GM18517 (cell line): ENCODE results near the gene CCDC33.

Experiments
- ATAC-seq: cut with Tn5 transposase; IDR thresholded peaks from one replicate; pipeline ENCODE4 v1.9.1; 2021; ENCODE audit warnings: mild to moderate bottlenecking, moderate library complexity; ENCODE audit not compliant: unreplicated experiment

Gene CCDC33

DNA sequence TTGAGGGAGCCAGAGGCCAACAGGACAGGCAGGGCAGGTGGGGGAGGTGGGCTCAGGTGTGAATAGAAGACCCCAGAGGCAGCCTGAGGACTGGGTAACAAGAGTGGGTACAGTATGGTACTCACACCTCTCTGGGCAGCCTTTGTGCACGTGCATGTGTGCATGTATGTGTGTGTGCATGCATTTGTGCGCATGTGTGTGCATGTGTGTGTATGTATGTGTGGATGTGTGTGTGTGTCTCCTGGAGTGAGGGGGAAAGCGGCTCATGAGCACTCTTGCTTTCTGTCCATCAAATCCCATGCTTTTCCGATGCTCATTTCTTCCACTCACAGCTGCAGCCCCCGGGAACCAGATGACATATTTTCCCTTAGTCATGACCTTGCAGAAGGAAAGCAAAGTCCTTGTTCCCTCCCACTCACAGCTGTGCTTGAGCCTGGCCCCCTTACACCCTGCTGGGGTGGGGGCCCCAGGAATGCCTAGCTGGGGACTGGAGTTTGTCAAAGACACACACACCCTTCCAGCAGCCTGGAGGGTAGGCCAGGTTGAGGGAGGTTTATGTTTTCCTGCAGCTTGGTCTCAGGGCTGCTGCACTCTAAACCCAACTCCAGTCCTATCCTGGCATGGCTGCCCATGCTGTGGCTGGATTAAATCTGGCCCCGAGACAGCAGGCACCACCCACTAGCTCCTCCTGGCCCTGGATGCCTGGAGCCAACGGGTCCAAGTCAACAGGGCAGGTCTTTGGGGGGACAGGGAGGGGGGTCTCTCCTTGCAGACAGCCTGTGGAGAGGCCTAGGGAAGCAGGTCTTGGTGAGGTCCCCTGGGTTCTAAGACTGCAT lies 22.5 kb downstream of the CCDC33 start:
- ATAC-seq: no peak

- no peak for ATAC-seq
Measured at GRCh38 chr15:74259292-74259648, 23.1 kb downstream of the CCDC33 start.

GRCh38 chr15:74259821-74260607 lies 23.9 kb downstream of the CCDC33 start:
- ATAC-seq: no peak

DNA sequence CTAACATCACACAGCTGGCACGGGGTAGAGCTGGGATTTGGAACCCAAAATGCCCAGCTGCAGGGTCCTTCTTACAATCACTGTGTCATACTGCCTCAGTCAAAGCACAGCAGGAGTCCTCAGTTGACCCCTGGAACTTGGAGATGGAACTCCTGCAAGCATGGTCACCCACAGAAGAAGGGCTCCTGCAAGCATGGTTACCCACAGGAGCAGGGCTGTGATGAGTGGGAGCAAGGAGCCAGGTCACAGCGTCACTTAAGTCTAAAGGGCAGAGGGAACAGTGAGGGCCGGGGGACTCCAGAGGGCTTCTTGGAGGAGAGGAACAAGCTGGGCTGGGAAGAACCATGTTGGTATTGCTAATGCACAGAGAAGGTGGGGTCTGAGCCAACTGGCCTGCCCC lies 24.9 kb downstream of the CCDC33 start:
- ATAC-seq: no peak

- no peak for ATAC-seq
Measured at GRCh38 chr15:74261685-74262084, 25.6 kb downstream of the CCDC33 start.

- no peak for ATAC-seq
Measured at GRCh38 chr15:74262151-74262550, 26.0 kb downstream of the CCDC33 start.

GRCh38 chr15:74262625-74263024 lies 26.5 kb downstream of the CCDC33 start:
- ATAC-seq: no peak

- no peak for ATAC-seq
Measured at GRCh38 chr15:74263466-74263865, 27.3 kb downstream of the CCDC33 start.

GRCh38 chr15:74264081-74264501 lies 28.0 kb downstream of the CCDC33 start:
- ATAC-seq: no peak

DNA sequence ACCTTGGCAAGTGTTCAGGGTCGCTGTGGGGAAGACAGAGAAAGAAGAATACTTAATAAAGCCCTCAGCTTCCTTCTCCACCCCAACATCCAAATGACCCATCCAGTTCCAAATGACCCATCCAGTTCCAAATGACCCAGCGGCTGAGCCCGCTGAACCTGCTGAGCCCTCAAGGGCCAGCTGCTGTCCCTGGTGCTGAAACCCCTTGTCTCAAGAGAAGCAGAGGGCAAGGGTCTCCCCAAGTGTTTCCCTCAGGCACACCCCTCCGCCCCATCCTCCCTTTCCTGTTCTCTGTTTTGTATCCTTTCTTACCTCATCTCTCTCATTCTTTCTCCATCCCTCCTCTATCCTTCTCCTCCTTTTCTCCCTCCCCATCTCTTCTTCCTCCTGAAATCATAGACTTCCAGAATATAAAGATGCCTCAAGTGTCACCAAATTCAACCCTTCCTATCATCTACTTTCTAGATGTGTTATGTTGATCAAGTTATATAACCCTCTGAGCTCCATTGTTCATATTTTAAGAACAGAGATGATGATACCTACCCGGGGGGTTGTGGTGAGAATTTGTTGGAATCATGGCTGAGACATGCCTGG lies 29.0 kb downstream of the CCDC33 start:
- no peak for ATAC-seq

DNA sequence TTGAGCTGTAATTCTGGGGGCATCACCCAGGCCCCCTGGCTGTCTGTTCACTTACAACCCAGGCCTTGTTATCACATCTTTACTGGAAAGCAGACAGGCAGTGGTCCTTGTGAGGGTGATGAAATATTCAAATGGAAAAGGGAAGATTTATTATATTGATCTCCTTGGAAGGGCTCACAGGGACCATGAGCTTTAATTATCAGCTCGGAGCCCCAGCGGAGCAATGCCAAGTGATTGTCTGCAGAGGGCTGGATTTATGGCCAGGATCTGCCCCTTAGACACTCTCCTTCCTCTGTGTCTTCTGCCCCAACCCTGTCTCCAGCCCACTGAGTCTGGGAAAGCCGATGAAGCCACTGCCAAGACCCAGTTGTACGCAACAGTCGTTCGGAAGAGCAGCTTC lies 31.9 kb downstream of the CCDC33 start:
- ATAC-seq: no peak

DNA sequence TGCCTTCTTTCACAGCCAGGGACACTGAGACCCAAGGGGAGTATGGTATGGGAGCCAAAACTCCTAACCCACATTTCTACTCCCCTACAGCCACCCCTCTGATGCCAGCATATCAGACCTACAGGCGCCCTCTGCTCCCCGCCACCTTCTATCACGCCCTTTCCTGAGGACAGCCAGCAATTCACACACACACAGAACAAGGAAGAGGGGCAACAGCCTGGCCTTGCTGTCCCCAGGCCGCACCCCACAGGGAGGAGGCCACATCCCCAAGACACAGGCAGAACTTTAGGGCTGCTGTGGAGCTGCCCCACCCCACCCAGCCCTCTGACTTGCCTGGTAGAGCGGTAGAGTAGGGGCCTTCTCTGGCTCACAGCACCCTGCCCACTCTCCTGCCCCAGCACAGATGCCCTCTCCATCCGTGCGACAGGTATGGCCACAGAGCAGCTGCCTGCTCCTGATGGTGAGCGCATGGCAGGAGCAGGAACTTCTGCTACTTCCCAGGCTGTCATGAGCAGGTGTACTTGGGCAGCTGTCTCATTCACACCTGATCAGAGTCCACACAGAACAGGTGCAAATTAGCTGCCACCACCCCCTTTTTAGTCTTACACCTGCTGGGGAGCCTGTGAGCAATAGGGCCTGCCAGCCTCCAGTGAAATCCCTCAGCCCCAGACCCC lies 33.4 kb downstream of the CCDC33 start:
- no peak for ATAC-seq

GRCh38 chr15:74270155-74270554 lies 34.0 kb downstream of the CCDC33 start:
- no peak for ATAC-seq

DNA sequence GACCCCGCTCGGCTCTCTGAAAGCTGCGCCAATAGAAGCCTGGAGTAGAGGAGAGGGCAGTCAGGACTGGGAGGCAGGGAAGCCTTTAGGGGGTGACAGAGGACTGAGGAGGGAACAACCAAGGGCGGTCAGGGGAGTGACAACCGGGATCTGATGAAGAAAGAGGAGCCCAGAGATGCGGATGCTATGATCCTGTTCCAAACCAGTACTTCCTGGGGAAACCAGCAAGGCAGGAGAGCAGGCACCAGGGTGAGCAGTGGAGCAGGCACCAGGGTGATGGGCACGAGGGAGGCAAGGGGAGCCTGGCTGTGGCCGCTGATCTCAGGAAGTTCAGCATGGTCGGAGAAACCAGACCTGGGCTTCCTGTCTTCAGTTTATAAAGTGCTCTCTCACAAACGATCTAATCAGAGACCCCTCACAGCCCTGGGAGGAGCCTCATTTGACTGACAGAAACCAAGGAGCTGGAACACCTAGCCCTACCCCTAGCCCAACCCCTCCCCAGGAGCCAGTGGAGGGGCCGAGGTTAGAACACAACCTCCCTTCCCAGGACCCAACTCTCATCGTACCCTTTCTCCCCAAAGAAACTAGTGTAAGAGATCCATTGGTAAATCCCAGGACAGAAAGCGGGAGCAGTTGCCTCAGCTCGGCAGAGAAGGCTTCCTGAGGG lies 34.9 kb downstream of the CCDC33 start:
- ATAC-seq: no peak

GRCh38 chr15:74272812-74273211 lies 36.7 kb downstream of the CCDC33 start:
- no peak for ATAC-seq

GRCh38 chr15:74274470-74275038 lies 38.4 kb downstream of the CCDC33 start:
- no peak for ATAC-seq

DNA sequence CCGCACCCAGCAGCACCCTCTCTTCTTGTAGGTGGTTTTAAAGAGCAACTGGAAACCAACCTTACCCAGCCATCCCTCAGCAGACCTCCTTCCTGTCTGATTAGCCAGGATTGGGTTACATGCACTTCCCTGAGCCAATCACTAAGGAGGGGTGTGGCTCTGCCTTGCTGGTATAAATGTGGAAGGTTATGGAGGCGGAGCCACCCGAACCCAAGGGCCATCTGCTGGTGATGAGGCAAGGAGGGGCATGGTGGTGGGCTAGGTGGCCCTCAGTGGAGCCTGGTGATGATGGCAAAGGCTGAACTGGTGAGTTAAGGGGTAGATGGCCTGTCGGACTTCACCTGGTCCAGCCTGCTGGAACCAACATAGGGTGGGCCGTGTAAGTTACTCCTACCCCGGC lies 39.8 kb downstream of the CCDC33 start:
- no peak for ATAC-seq

- no peak for ATAC-seq
Measured at GRCh38 chr15:74276560-74276959, 40.4 kb downstream of the CCDC33 start.

DNA sequence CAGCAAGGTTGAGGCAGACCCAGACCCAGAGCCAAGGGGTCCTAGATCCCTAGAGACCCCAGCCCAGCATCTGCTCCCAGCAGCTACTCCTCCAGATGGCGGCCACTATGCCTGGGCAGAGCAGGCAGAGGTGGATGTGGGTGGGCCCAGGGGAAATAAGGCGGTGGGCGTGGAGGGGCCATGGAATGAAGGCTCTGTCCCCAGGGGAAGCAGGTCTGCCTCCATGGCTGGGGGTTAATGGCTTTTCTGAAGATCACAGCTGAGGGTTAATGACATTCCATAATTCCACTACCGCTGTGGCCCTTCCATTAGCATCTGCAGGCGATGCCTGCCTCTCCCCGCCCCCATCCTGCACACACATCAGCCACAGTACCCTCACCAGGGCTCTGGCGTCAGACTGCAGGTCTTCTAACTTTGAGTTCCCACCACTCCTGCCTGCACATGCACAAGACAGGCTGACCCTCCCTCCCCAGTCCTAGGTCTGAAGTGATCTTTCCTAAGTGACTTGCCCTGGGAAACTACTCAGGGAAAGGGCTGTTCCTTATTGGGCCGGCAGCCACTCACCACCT lies 41.2 kb downstream of the CCDC33 start:
- ATAC-seq: no peak

DNA sequence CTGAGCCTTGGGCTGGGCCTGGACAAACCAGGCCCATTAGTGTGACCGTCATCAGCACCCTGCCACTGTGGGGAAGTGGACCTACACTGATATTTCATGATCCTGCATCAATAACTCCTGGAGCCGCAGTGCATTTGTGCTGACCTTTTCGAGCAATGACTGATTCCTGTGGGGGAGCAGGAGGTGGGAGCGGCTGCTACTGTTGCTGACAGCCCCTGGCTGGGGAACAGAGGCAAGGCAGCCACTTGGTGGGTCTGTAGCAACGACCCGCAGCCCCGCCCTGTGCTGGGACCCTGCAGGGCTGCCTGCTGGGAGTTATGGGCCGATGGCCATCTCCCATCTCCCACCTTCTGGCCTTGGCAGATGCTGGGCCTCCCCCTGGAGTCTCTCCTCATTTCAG lies 42.1 kb downstream of the CCDC33 start:
- ATAC-seq: no peak
